Endothelial cell (in vitro differentiated cells): ENCODE results near the gene LRRC8B. TPM values are rescaled to one million over a fixed set of nuclear protein-coding genes. Genes with fewer than 3 reads are reported as not detected.

ENCODE experiments used
- DNase-seq: peaks from one replicate; pipeline ENCODE4 v3.0.0; 2021; ENCODE audit warnings: low spot score
- H3K27ac Mint-ChIP-seq: one replicate; pipeline ENCODE4 v1.8.0; 2021; ENCODE audit warnings: mixed read lengths, inconsistent platforms; ENCODE audit not compliant: unreplicated experiment
- H3K27me3 Mint-ChIP-seq: one replicate; pipeline ENCODE4 v1.8.0; 2021; ENCODE audit warnings: mild to moderate bottlenecking, moderate library complexity, mixed read lengths, inconsistent platforms; ENCODE audit not compliant: unreplicated experiment
- H3K36me3 Mint-ChIP-seq: one replicate; pipeline ENCODE4 v1.8.0; 2021; ENCODE audit warnings: mild to moderate bottlenecking, low read depth, mixed read lengths, inconsistent platforms; ENCODE audit not compliant: unreplicated experiment
- H3K4me1 Mint-ChIP-seq: one replicate; pipeline ENCODE4 v1.8.0; 2021; ENCODE audit warnings: mild to moderate bottlenecking, mixed read lengths, inconsistent platforms; ENCODE audit not compliant: unreplicated experiment
- H3K4me3 Mint-ChIP-seq: one replicate; pipeline ENCODE4 v1.8.0; 2021; ENCODE audit warnings: mild to moderate bottlenecking, mixed read lengths, inconsistent platforms; ENCODE audit not compliant: unreplicated experiment
- H3K9me3 Mint-ChIP-seq: one replicate; pipeline ENCODE4 v1.8.0; 2021; ENCODE audit warnings: mixed read lengths, inconsistent platforms; ENCODE audit not compliant: unreplicated experiment
- total RNA-seq: library from RNA; stranded (reverse); fragmentation: NEBNext Ultra II Directional; extraction: Animal tissue kit (Norgen Biotek cat#: 25700); gene quantifications from one replicate; pipeline ENCODE4 v1.2.1, GENCODE V29; 2021; ENCODE audit not compliant: unreplicated experiment
- TF ChIP-seq, protein P1 (sequence below): fragments of 200-600 bp; sonication (generic); IDR thresholded peaks from one replicate; pipeline ENCODE4 v1.5.0; 2021; ENCODE audit warnings: antibody characterized with exemption; ENCODE audit not compliant: unreplicated experiment

The LRRC8B gene
- total RNA-seq, 1 donor from 2014 or later = 14.5 TPM

DNA sequence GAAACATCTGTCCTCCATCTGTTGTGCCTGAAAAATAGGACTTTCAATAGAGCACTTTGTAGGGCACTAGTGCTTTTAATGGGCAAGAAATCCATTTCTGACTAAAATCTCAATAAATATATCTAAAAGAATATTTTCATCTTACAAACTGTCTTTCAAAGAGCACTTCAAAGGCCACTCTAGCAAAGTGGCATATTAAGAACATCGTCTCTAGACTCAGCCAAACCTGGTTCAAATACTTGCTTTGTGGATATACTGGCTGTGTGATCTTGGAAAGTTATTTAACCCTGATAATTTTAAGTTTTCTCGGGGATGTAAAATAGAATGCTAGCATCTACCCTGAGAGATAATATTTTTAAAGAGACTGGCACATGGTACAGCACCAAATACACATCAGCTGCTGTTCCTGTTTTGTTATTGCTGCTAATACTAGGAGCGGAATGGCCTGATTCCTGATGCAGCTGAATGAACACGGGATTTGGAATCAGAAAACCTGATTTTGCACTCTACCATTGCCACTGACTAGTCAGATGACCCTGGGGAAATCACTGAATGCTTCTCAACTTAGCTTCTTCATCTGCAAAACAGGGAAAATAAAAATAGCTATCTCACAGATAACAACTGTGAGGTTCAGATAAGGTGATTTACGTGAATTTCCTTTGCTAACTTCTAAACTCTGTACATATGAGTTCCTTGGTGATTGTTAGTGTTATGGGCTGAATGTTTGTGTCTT is 83.1 kb downstream of the LRRC8B start:
- H3K27me3 Mint-ChIP-seq = no peaks in the 10 kb centered on the region
- TF ChIP-seq, protein P1, sequence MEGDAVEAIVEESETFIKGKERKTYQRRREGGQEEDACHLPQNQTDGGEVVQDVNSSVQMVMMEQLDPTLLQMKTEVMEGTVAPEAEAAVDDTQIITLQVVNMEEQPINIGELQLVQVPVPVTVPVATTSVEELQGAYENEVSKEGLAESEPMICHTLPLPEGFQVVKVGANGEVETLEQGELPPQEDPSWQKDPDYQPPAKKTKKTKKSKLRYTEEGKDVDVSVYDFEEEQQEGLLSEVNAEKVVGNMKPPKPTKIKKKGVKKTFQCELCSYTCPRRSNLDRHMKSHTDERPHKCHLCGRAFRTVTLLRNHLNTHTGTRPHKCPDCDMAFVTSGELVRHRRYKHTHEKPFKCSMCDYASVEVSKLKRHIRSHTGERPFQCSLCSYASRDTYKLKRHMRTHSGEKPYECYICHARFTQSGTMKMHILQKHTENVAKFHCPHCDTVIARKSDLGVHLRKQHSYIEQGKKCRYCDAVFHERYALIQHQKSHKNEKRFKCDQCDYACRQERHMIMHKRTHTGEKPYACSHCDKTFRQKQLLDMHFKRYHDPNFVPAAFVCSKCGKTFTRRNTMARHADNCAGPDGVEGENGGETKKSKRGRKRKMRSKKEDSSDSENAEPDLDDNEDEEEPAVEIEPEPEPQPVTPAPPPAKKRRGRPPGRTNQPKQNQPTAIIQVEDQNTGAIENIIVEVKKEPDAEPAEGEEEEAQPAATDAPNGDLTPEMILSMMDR = no peak
- H3K9me3 Mint-ChIP-seq = no peaks in the 10 kb centered on the region
- H3K4me1 Mint-ChIP-seq = peaks cover 17% of the 10 kb centered on the region
- peaks cover 3% of the 10 kb centered on the region for H3K36me3 Mint-ChIP-seq
- H3K4me3 Mint-ChIP-seq = no peak overlapping the region
- no peak overlapping the region for H3K27ac Mint-ChIP-seq
- no peak for DNase-seq

DNA sequence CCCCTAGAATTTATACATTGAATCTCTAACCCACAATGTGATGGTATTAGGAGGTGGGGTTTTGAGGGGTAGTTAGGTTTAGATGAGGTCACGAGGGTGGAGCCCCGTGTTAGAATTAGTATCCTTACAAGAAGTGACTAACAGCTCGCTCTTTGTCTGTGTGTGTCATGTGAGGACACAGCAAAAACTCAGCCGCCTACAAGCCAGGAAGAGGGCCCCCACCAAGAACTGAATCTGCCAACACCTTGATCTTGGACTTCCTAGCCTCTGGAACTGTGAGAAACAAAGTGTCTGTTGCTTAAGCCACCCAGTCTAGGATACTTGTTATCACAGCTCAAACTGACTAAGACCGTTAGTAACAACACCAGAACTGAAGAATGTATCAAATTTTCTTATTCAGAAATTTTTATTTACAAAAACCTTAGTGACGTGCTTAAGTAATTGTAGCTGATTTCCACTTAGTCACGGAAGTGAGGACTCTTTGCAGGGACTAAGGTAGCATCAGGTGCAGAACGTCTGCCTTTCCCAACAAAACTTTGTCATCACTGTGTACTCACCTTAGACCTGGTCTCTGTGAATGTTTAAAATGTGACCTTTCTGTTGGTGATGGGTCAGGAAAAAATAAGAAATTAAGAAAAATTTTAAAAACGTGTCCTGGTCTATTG is 83.8 kb downstream of the LRRC8B start:
- Mint-ChIP-seq H3K27ac (no peak overlapping the region), H3K36me3 (peaks cover 3% of the 10 kb centered on the region), H3K4me3 (no peak overlapping the region), H3K9me3 (no peaks in the 10 kb centered on the region), H3K27me3 (no peaks in the 10 kb centered on the region), H3K4me1 (peaks cover 17% of the 10 kb centered on the region)
- TF ChIP-seq, protein P1 = no peak
- DNase-seq = no peak

DNA sequence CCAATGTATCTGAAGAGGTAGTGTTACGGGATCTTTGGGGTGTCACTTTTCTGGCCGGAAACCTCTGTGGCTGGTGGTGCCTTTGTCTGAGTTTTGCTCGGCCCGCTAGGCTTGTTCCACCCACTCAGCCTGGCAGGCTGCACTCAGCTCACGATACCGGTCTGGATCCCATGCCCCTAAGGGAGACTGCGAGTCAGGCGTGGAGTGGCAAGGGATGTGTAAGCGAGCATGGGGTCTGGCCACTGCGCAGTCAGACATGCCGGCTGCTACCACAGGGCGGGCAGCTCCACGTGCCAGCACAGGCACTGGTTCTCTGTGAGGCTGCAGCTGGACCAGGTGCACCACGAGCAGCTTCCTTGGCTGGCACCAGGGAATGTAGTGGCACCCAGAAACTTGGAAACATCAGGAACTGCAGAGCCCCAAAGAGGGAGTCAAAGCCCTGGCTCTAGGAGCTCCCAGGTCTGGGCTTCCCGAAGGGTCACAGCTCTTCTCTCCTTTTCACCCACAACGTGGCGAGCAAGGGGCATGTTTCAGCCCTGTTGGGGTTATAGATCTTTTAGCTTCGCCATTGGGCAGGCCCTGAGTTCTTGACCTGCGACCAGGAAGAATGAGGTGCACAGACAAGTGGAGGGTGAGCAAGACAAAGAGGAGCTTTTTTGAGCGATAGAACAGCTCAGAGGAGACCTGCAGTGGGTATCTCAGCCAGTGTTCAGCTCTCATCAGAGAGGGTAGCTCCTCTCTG is 84.5 kb downstream of the LRRC8B start:
- Mint-ChIP-seq H3K27me3 (no peaks in the 10 kb centered on the region), H3K4me3 (no peak overlapping the region), H3K27ac (no peak overlapping the region), H3K9me3 (no peaks in the 10 kb centered on the region), H3K36me3 (peaks cover 3% of the 10 kb centered on the region), H3K4me1 (peaks cover 17% of the 10 kb centered on the region)
- TF ChIP-seq, protein P1 = no peak
- DNase-seq = no peak

DNA sequence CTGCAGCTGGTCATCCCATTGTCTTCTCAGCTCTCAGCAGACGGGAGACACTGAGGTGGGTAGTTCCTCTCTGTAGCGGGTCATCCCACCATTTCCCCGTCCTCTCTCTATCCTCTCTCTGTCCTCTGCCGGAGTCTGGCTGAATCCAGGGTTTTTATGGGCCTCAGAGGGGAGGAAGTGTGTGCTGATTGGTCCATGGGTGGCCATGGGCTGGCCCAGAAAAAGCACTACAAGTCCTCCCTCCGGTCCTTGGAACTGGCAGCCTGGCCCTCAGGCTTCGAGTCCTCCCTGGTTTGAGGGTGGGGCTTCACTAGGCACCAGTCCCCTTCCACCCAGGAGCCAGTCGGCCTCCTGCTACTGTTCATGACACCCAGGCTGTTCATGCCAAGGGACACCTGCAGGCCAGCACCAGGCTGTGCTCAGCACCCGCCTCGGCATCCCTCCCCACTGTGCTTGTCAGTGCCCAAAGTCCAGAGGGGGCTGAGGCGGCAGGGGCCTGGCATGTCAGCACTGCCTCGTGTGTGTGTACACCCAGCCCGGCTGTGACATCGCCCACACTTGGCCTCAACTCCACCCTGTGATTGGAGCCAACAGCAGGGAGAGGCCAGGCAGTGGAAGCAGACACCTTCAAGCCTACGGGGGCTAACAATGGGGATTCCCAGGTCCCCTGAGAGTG is 85.3 kb downstream of the LRRC8B start:
- Mint-ChIP-seq H3K36me3 (peaks cover 3% of the 10 kb centered on the region), H3K27ac (no peak overlapping the region), H3K9me3 (no peaks in the 10 kb centered on the region), H3K4me3 (no peak overlapping the region), H3K4me1 (peaks cover 17% of the 10 kb centered on the region), H3K27me3 (no peaks in the 10 kb centered on the region)
- TF ChIP-seq, protein P1 = no peak
- DNase-seq = no peak
